H1 (cell line): ENCODE data around the gene LILRA1. TPM values are rescaled to one million over a fixed set of nuclear protein-coding genes. Genes with fewer than 3 reads are reported as not detected.

ENCODE experiments used
- CTCF ChIA-PET: fragments of 300-600 bp; sonication (Branson Sonifier 250); formaldehyde crosslinking; loops from one replicate; lab custom pipeline; 2021; ENCODE audit not compliant: partially characterized antibody; lab: Charles Lee
- POLR2A ChIA-PET: fragments of 300-600 bp; sonication (Branson Sonifier 250); formaldehyde crosslinking; loops from one replicate; lab custom pipeline; 2021; ENCODE audit warnings: inconsistent platforms; ENCODE audit not compliant: partially characterized antibody; lab: Charles Lee
- DNase-seq, 2 experiments: peaks; one replicate each; pipeline versions ENCODE4 v3.0.0 to v3.0.0-alpha.2; 2010 to 2022; ENCODE audit warnings: low spot score in 2 of 2, low read depth in 1 of 2, mixed read lengths in 1 of 2
- FAIRE-seq: peaks from 2 replicates; lab custom pipeline; 2011; peaks lifted over from hg19 to GRCh38; lab: Jason Lieb, UNC
- H2AFZ ChIP-seq: 2 replicates; pipeline ENCODE4 v1.8.1; 2012; ENCODE audit warnings: low read length, inconsistent platforms
- H2AK5ac ChIP-seq: 2 replicates; pipeline ENCODE4 v1.6.1; 2013; ENCODE audit warnings: low read depth, low read length
- H2BK120ac ChIP-seq: replicated peaks from 2 replicates; pipeline ENCODE3; 2013; ENCODE audit warnings: low read depth, low read length, inconsistent platforms
- H2BK12ac ChIP-seq: 2 replicates; pipeline ENCODE4 v1.6.1; 2013; ENCODE audit warnings: low read depth, low read length
- H2BK15ac ChIP-seq: 2 replicates; pipeline ENCODE4 v1.6.1; 2013; ENCODE audit warnings: low read length
- H2BK20ac ChIP-seq: 2 replicates; pipeline ENCODE4 v1.6.1; 2013; ENCODE audit warnings: low read length
- H2BK5ac ChIP-seq: 2 replicates; pipeline ENCODE4 v1.6.1; 2013; ENCODE audit warnings: low read depth, low read length
- H3K14ac ChIP-seq: 2 replicates; pipeline ENCODE4 v1.6.1; 2013; ENCODE audit warnings: inconsistent platforms; ENCODE audit not compliant: insufficient read length
- H3K18ac ChIP-seq: 2 replicates; pipeline ENCODE4 v1.6.1; 2013; ENCODE audit warnings: low read length; ENCODE audit errors: extremely low read depth
- H3K23ac ChIP-seq: 2 replicates; pipeline ENCODE4 v1.6.1; 2013; ENCODE audit warnings: inconsistent platforms; ENCODE audit not compliant: insufficient read length
- H3K23me2 ChIP-seq: 2 replicates; pipeline ENCODE4 v1.6.1; 2013; ENCODE audit warnings: low read depth, low read length
- H3K27ac ChIP-seq: 2 replicates; pipeline ENCODE4 v1.6.1; 2011; ENCODE audit warnings: low read depth, low read length, inconsistent platforms
- H3K27me3 ChIP-seq, 4 experiments: replicated peaks in 1 of 4; 1 replicate in 1 of 4; 2 replicates in 3 of 4; pipeline versions ENCODE4 v1.6.1 to v1.8.1; 2011 to 2013; ENCODE audit warnings: low read length in 3 of 4, mild to moderate bottlenecking in 3 of 4, inconsistent platforms in 2 of 4, mixed read lengths in 2 of 4, moderate library complexity in 1 of 4; ENCODE audit not compliant: control insufficient read depth in 3 of 4, insufficient read depth in 3 of 4; ENCODE audit errors: extremely low read depth in 1 of 4
- H3K36me3 ChIP-seq, 4 experiments: 2 replicates each; pipeline versions ENCODE4 v1.6.1 to v1.8.1; 2011 to 2013; ENCODE audit warnings: mild to moderate bottlenecking in 4 of 4, low read length in 3 of 4, moderate library complexity in 2 of 4, control low read depth in 1 of 4, inconsistent platforms in 1 of 4; ENCODE audit not compliant: insufficient read depth in 4 of 4, control insufficient read depth in 2 of 4
- H3K4ac ChIP-seq: replicated peaks from 2 replicates; pipeline ENCODE3; 2013; ENCODE audit warnings: low read length, low read depth, mixed read lengths, inconsistent platforms; ENCODE audit not compliant: insufficient read length
- H3K4me1 ChIP-seq, 4 experiments: replicated peaks in 1 of 4; 1 replicate in 1 of 4; 2 replicates in 3 of 4; pipeline versions ENCODE4 v1.6.1 to v1.8.1; 2011 to 2013; ENCODE audit warnings: low read length in 3 of 4, inconsistent platforms in 2 of 4, mixed read lengths in 1 of 4; ENCODE audit not compliant: insufficient read depth in 4 of 4, control insufficient read depth in 3 of 4
- H3K4me2 ChIP-seq, 2 experiments: 2 replicates each; pipeline versions ENCODE4 v1.6.1 to v1.8.1; 2011 to 2013; ENCODE audit warnings: low read depth in 2 of 2, low read length in 2 of 2, control low read depth in 1 of 2, inconsistent platforms in 1 of 2, mild to moderate bottlenecking in 1 of 2; ENCODE audit not compliant: insufficient read depth in 1 of 2
- H3K4me3 ChIP-seq, 4 experiments: fragments of 200-600, 300-600 bp in 1 of 4; sonication (generic), shearing (Covaris generic), sonication (Bioruptor Twin) in 1 of 4; 2 replicates each; pipeline versions ENCODE4 v1.5.1 to v1.8.1; 2011 to 2016; ENCODE audit warnings: low read length in 4 of 4, low read depth in 3 of 4, control low read depth in 2 of 4, inconsistent platforms in 2 of 4, mild to moderate bottlenecking in 2 of 4, mixed read lengths in 1 of 4, moderate library complexity in 1 of 4; ENCODE audit not compliant: insufficient read depth in 2 of 4; ENCODE audit errors: extremely low read depth in 1 of 4
- H3K56ac ChIP-seq: replicated peaks from 2 replicates; pipeline ENCODE3; 2013; ENCODE audit warnings: low read depth, mild to moderate bottlenecking, mixed read lengths, low read length, inconsistent platforms; ENCODE audit not compliant: insufficient read length
- H3K79me1 ChIP-seq: 2 replicates; pipeline ENCODE4 v1.6.1; 2013; ENCODE audit warnings: low read depth, low read length, control low read depth
- H3K79me2 ChIP-seq, 2 experiments: 2 replicates each; pipeline versions ENCODE4 v1.6.1 to v1.8.1; 2012 to 2013; ENCODE audit warnings: low read length in 2 of 2, mild to moderate bottlenecking in 2 of 2, inconsistent platforms in 1 of 2; ENCODE audit not compliant: insufficient read depth in 2 of 2, control insufficient read depth in 1 of 2
- H3K9ac ChIP-seq, 4 experiments: replicated peaks in 1 of 4; 1 replicate in 1 of 4; 2 replicates in 3 of 4; pipeline versions ENCODE4 v1.6.1 to v1.8.1; 2011 to 2013; ENCODE audit warnings: low read depth in 3 of 4, low read length in 3 of 4, control low read depth in 2 of 4, mild to moderate bottlenecking in 2 of 4, moderate library complexity in 2 of 4, inconsistent platforms in 1 of 4; ENCODE audit errors: extremely low read depth in 1 of 4
- H3K9me3 ChIP-seq, 2 experiments: 2 replicates each; pipeline versions ENCODE4 v1.6.1 to v1.8.1; 2012 to 2013; ENCODE audit warnings: mild to moderate bottlenecking in 2 of 2, moderate library complexity in 2 of 2, control low read depth in 1 of 2, inconsistent platforms in 1 of 2, low read depth in 1 of 2, low read length in 1 of 2, mixed read lengths in 1 of 2; ENCODE audit not compliant: insufficient read depth in 2 of 2
- H4K20me1 ChIP-seq, 2 experiments: replicated peaks in 1 of 2; 2 replicates each; pipeline versions ENCODE3 to v1.8.1; 2011 to 2013; ENCODE audit warnings: inconsistent platforms in 2 of 2, low read length in 2 of 2, mild to moderate bottlenecking in 1 of 2; ENCODE audit not compliant: insufficient read depth in 2 of 2, control insufficient read depth in 1 of 2
- H4K5ac ChIP-seq: 2 replicates; pipeline ENCODE4 v1.6.1; 2013; ENCODE audit warnings: low read length, low read depth, mixed read lengths, inconsistent platforms; ENCODE audit not compliant: insufficient read length
- H4K8ac ChIP-seq: 2 replicates; pipeline ENCODE4 v1.8.0; 2013; ENCODE audit warnings: mild to moderate bottlenecking, moderate library complexity, low read length, inconsistent platforms; ENCODE audit not compliant: insufficient read depth; ENCODE audit errors: extremely low read depth
- H4K91ac ChIP-seq: replicated peaks from 2 replicates; pipeline ENCODE3; 2013; ENCODE audit warnings: low read length, mixed read lengths, inconsistent platforms; ENCODE audit not compliant: insufficient read length
- RBBP5 ChIP-seq: IDR thresholded peaks from 2 replicates; pipeline ENCODE4 v1.7.1; 2012; ENCODE audit warnings: low read depth, mild to moderate bottlenecking, inconsistent platforms, low read length, moderate library complexity, borderline replicate concordance
- WGBS, 2 experiments: shearing (Covaris generic) in 1 of 2; methylation state at CpG; one replicate each; pipeline versions ENCODE4 v1.1.6 to v1.1.7; 2013 to 2015; ENCODE audit warnings: low lambda C conversion rate in 2 of 2, mixed read lengths in 2 of 2, inconsistent platforms in 1 of 2, low coverage in 1 of 2, missing lambda C conversion rate in 1 of 2; ENCODE audit not compliant: insufficient replicate concordance in 2 of 2, insufficient coverage in 1 of 2, insufficient read length in 1 of 2; ENCODE audit errors: extremely low coverage in 1 of 2, missing lambda C conversion rate in 1 of 2; 5-methylcytosine and 5-hydroxymethylcytosine counted together
- polyA plus RNA-seq, 7 experiments: library from polyadenylated mRNA; depleted of rRNA in 3 of 7; stranded (reverse) in 5 of 7; unstranded in 2 of 7; fragments of >200 nt in 5 of 7; fragments of 200-250 nt in 2 of 7; gene quantifications; 1 replicate in 5 of 7; 2 replicates in 1 of 7; 4 replicates in 1 of 7; pipeline versions ENCODE4 v1.2.1 to v1.2.3, GENCODE V29; 2011 to 2013; ENCODE audit warnings: missing spikeins in 2 of 7, mixed read lengths in 2 of 7
- total RNA-seq: library from RNA; stranded (reverse); fragmentation: NEBNext Ultra II Directional; extraction: Animal tissue kit (Norgen Biotek cat#: 25700); gene quantifications from 2 replicates; pipeline ENCODE4 v1.2.1, GENCODE V29; 2021

LILRA1 gene
- total and polyA plus RNA-seq, 2 of the 8 experiments (the other 6 are each of a cell fraction or from before 2014, with no cell fraction given), result not detected

DNA sequence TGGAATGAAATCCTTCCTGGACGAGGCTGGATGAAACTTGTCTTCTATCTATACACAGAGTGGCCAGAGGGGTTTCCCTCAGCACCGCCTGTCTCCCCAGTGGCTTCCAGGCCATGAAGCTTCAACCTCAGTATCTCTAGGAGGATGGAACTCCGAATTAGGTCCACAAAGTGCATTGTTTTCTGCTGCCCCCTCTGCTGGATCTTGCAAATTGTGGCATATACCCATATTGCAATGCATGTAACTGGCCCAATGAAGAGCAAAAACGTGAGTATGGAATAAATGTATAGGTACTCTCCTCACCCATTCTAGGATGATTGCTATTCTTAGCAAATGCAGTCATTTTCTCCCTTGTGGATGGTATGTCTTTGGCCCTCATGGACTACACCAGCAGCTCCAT is 54.7 kb downstream of the LILRA1 start:
- Histone ChIP-seq H3K4ac (no peak overlapping the region), H3K4me2 (no peak overlapping the region), H2BK120ac (no peak overlapping the region), H4K20me1 (no peaks in the 10 kb centered on the region), H2BK5ac (no peak overlapping the region), H4K5ac (no peak overlapping the region), H3K4me3 (no peak overlapping the region), H3K79me1 (no peaks in the 10 kb centered on the region), H3K9me3 (peaks cover 63 to 72% of the 10 kb centered on the region in 2 experiments), H4K91ac (no peak overlapping the region), H3K9ac (no peak overlapping the region), H2AK5ac (no peak overlapping the region), H3K56ac (no peak overlapping the region), H3K4me1 (no peaks in the 10 kb centered on the region), H4K8ac (no peak overlapping the region), H3K14ac (no peak overlapping the region), H3K18ac (no peak overlapping the region), H2BK20ac (no peak overlapping the region), H2AFZ (no peak overlapping the region), H3K27ac (no peak overlapping the region), H3K79me2 (no peaks in the 10 kb centered on the region), H3K36me3 (no peaks in the 10 kb centered on the region), H3K23me2 (no peaks in the 10 kb centered on the region; the same call in 1 of the 2 replicates), H3K27me3 (no peaks in the 10 kb centered on the region), H2BK12ac (no peak overlapping the region), H3K23ac (no peak overlapping the region), H2BK15ac (no peak overlapping the region)
- ChIA-PET POLR2A (no interaction called here), CTCF (no interaction called here)
- WGBS, 2 experiments, result 61% methylated on average over 4 of the region's 4 CpGs; no CpG with 5 or more reads in 1 of the 2 experiments
- no peak for FAIRE-seq
- DNase-seq, result no peak
- no peak for TF ChIP-seq RBBP5
